Spleen (tissue), 11 donors: ENCODE results near the gene KNG1. TPM values are rescaled to one million over a fixed set of nuclear protein-coding genes. Genes with fewer than 3 reads are reported as not detected.
"Not testable (repeated sequence)": the region's sequence is repeated elsewhere in the genome, so short reads cannot be mapped to it uniquely, and the experiment has no call there.

ENCODE experiments used
- DNase-seq: peaks from one replicate; pipeline ENCODE4 v3.0.0-alpha.2; 2020
- H3K27ac ChIP-seq, 8 donors: fragments of 200-600 bp; sonication (generic) in 7 of 8; 1 replicate in 4 of 8; 2 replicates in 4 of 8; pipeline versions ENCODE4 v1.5.0 to v1.8.0; 2016 to 2021; ENCODE audit warnings: inconsistent platforms in 4 of 8, mild to moderate bottlenecking in 4 of 8, moderate library complexity in 1 of 8
- H3K27me3 ChIP-seq, 7 donors: fragments of 200-600 bp; sonication (generic) in 6 of 7; replicated peaks in 1 of 7; 1 replicate in 4 of 7; 2 replicates in 3 of 7; pipeline versions ENCODE4 v1.5.0 to v1.8.0; 2016 to 2021; ENCODE audit warnings: inconsistent platforms in 3 of 7, mild to moderate bottlenecking in 1 of 7
- H3K36me3 ChIP-seq, 6 donors: fragments of 200-600 bp; sonication (generic) in 5 of 6; 1 replicate in 4 of 6; 2 replicates in 2 of 6; pipeline versions ENCODE4 v1.5.0 to v1.8.0; 2016 to 2021; ENCODE audit warnings: inconsistent platforms in 2 of 6
- H3K4me1 ChIP-seq, 6 donors: fragments of 200-600 bp; sonication (generic) in 5 of 6; 1 replicate in 3 of 6; 2 replicates in 3 of 6; pipeline versions ENCODE4 v1.5.0 to v1.8.0; 2016 to 2021; ENCODE audit warnings: inconsistent platforms in 3 of 6
- H3K4me3 ChIP-seq, 8 donors: fragments of 200-600 bp; sonication (generic) in 7 of 8; 1 replicate in 4 of 8; 2 replicates in 4 of 8; pipeline versions ENCODE4 v1.5.0 to v1.8.0; 2016 to 2021; ENCODE audit warnings: inconsistent platforms in 4 of 8, mild to moderate bottlenecking in 4 of 8, moderate library complexity in 2 of 8
- H3K9me3 ChIP-seq, 8 donors: fragments of 200-600 bp; sonication (generic) in 7 of 8; 1 replicate in 4 of 8; 2 replicates in 4 of 8; pipeline versions ENCODE4 v1.5.0 to v1.8.0; 2016 to 2021; ENCODE audit warnings: inconsistent platforms in 4 of 8
- CTCF ChIP-seq, 11 experiments: fragments of 200-600 bp in 7 of 11; fragments of 450-650 bp in 4 of 11; sonication (generic) in 4 of 11; IDR thresholded peaks in 8 of 11; conservative IDR thresholded peaks in 3 of 11; 1 replicate in 7 of 11; 2 replicates in 4 of 11; pipeline versions ENCODE4 v1.4.0 to v1.8.0; 2016 to 2021; ENCODE audit warnings: antibody characterized with exemption in 11 of 11, inconsistent platforms in 4 of 11, mild to moderate bottlenecking in 1 of 11
- POLR2A ChIP-seq, 3 donors: fragments of 450-650 bp; IDR thresholded peaks; one replicate each; pipeline ENCODE4 v1.5.1; 2017; ENCODE audit warnings: antibody characterized with exemption in 3 of 3, mild to moderate bottlenecking in 1 of 3
- POLR2AphosphoS5 ChIP-seq, 3 donors: sonication (generic); formaldehyde crosslinking; IDR thresholded peaks; one replicate each; pipeline ENCODE4 v1.5.1; 2017; ENCODE audit warnings: antibody characterized with exemption in 3 of 3
- WGBS, 5 donors: extraction: QIAGEN DNeasy Blood & Tissue Kit in 3 of 5; methylation state at CpG; one replicate each; pipeline versions ENCODE4 v1.1.5 to v1.1.7; 2013 to 2018; 5-methylcytosine and 5-hydroxymethylcytosine counted together
- intact Hi-C: fragments of 100-400 bp; cut with DNase I; formaldehyde crosslinking; loops from one replicate; pipeline ENCODE4 v1.15.0; 2023; ENCODE audit warnings: low total_unique reads
- polyA plus RNA-seq, 3 donors: library from polyadenylated mRNA; stranded (reverse); fragments of 200-250 nt; gene quantifications; one replicate each; pipeline ENCODE4 v1.2.1, GENCODE V29; 2013
- total RNA-seq, 7 donors: library from RNA; depleted of rRNA in 3 of 7; stranded (reverse); fragments of >200 nt in 3 of 7; fragmentation: NEBNext Ultra II Directional in 4 of 7; extraction: Animal tissue kit (Norgen Biotek cat#: 25700) in 4 of 7; gene quantifications; one replicate each; pipeline versions ENCODE4 v1.1.0 to v1.2.1, GENCODE V29; 2016 to 2021
- donor health status: healthy with polysubstance abuse.
- donor health status: DM: no; HTN: no; CAD: no; lungs with moderate emphysema.
- donor health status: DM: no; HTN: no; CAD: no.
- donor health status: Bipolar disorder and iron deficiency.
- donor health status: healthy.
- donor health status: DM: no; HTN: no; CAD: no.
- donor health status: DM: yes; HTN: yes; CAD: no.

KNG1 gene
- total and polyA plus RNA-seq, 10 donors = 0.36 TPM; not detected in 9

- no peak for DNase-seq
- peaks cover 0 to 15% (median 8%) of the 10 kb centered on the region in 8 donors for H3K9me3 ChIP-seq
- TF ChIP-seq POLR2AphosphoS5 (IDR thresholded peaks at IDR 0.05) = no peak
- no peak for TF ChIP-seq CTCF (IDR thresholded peaks at IDR 0.05 in 8 of 11, conservative IDR thresholded peaks at IDR 0.05 in 3 of 11)
- TF ChIP-seq POLR2A (IDR thresholded peaks at IDR 0.05) = no peak
- H3K36me3 ChIP-seq = no peaks in the 10 kb centered on the region
- H3K27ac ChIP-seq = no peak overlapping the region
- no peaks in the 10 kb centered on the region for H3K4me1 ChIP-seq
- no peak overlapping the region for H3K4me3 ChIP-seq
- intact Hi-C loops = no loop called here
- WGBS, 5 donors = 64 to 76% (median 68%) methylated on average over 3 of the region's 3 CpGs
- peaks cover 0 to 22% (median 0%) of the 10 kb centered on the region in 7 donors for H3K27me3 ChIP-seq
These were observed 33.2 kb upstream of the KNG1 start for GRCh38 chr3:186683979-186684378.

DNA sequence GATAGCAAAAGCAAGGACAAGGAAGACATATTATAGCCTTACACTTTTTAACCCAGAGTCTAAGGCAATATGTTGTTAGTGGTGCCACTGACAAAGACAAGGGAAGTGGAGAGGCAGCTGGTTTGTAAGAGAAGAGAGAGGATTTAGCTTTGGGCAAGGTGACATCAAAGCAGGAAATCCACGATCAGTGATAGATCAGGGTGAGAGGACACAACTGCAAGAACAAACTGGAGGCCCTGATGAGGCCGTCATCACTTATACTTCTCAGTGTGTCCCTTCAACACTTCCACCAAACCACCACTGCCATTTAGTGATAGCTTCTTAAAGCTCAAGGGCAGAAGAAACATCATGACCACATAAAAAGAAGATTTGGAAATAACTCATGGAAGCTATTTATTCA, 30.7 kb upstream of the KNG1 start:
- peaks cover 0 to 27% (median 0%) of the 10 kb centered on the region in 7 donors for H3K27me3 ChIP-seq
- H3K27ac ChIP-seq, H3K4me1 ChIP-seq, H3K4me3 ChIP-seq, intact Hi-C loops, DNase-seq, H3K36me3 ChIP-seq: not testable (repeated sequence)
- WGBS, 5 donors = 68 to 89% (median 75%) methylated on average over 2 of the region's 2 CpGs
- peaks cover 0 to 15% (median 8%) of the 10 kb centered on the region in 8 donors for H3K9me3 ChIP-seq

DNA sequence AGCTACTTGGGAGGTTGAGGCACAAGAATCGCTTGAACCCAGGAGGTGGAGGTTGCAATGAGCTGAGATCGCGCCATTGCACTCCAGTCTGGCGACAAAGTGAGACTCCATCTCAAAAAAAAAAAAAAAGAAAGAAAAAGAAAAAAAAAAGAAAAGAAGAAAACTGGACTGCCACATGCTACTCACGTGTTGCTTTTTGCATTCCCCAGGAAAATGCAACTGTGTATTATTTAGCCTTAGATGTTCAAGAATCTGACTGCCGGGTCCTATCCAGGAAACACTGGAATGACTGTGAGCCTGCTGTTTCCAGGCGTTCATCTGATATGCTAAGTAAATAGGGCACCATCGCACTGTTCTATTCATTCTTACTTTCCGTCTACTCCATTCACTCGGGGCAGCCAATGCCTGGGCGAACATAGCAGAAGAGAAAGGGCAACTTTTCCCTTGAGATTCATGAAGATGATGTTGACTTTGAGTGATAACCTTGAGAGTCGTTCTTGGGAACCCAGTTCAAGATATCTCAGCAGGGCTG, 30.0 kb upstream of the KNG1 start:
- Histone ChIP-seq H3K4me1 (no peaks in the 10 kb centered on the region), H3K27me3 (peaks cover 0 to 34% (median 0%) of the 10 kb centered on the region in 7 donors), H3K4me3 (no peak overlapping the region), H3K27ac (no peak overlapping the region), H3K9me3 (peaks cover 0 to 15% (median 8%) of the 10 kb centered on the region in 8 donors), H3K36me3 (no peaks in the 10 kb centered on the region)
- WGBS, 5 donors = 82 to 90% (median 83%) methylated on average over 12 of the region's 12 CpGs
- intact Hi-C loops = no loop called here
- TF ChIP-seq POLR2A (IDR thresholded peaks at IDR 0.05) (no peak), CTCF (IDR thresholded peaks at IDR 0.05 in 8 of 11, conservative IDR thresholded peaks at IDR 0.05 in 3 of 11) (no peak)
- DNase-seq = no peak

DNA sequence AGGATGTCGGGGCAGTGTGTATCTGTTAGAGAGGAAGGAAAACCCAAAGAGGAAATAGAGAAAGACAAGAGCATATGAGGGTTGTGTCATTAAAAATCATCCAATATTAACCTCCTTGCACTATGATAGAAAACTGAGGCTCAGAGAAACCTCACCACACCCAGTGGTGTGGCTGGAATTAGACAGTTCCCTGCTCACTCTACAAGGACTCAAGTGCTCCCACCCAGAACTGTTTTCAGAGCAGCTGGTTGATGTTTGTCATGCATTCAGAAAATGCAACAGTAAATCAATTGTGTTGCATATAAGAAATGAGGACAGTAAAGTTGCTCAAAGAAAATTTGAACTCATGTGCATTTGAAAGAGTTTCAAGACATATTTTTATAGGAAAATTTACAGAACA, 26.9 kb upstream of the KNG1 start:
- intact Hi-C loops, H3K36me3 ChIP-seq, H3K4me1 ChIP-seq, H3K4me3 ChIP-seq, H3K9me3 ChIP-seq, DNase-seq, H3K27ac ChIP-seq: not testable (repeated sequence)
- 42 to 89% (median 79%) methylated on average over 1 of the region's 1 CpG for WGBS, 5 donors
- peaks cover 0 to 30% (median 0%) of the 10 kb centered on the region in 7 donors for H3K27me3 ChIP-seq

- TF ChIP-seq POLR2A (IDR thresholded peaks at IDR 0.05) = no peak
- TF ChIP-seq CTCF (IDR thresholded peaks at IDR 0.05 in 8 of 11, conservative IDR thresholded peaks at IDR 0.05 in 3 of 11) = no peak
- no peak for TF ChIP-seq POLR2AphosphoS5 (IDR thresholded peaks at IDR 0.05)
- no peaks in the 10 kb centered on the region for H3K9me3 ChIP-seq
- no peak overlapping the region for H3K27ac ChIP-seq
- intact Hi-C loops = no loop called here
- no peaks in the 10 kb centered on the region for H3K36me3 ChIP-seq
- H3K27me3 ChIP-seq = peaks cover 0 to 18% (median 0%) of the 10 kb centered on the region in 7 donors
- no peak overlapping the region for H3K4me3 ChIP-seq
- no peaks in the 10 kb centered on the region for H3K4me1 ChIP-seq
- 86 to 96% (median 88%) methylated on average over 7 of the region's 7 CpGs for WGBS, 5 donors
- no peak for DNase-seq
These were observed 25.5 kb upstream of the KNG1 start for GRCh38 chr3:186691676-186692075.
